IMR-90 (cell line): ENCODE measurements around the gene CORO7. TPM values are rescaled to one million over a fixed set of nuclear protein-coding genes. Genes with fewer than 3 reads are reported as not detected.
A peak's percentile ranks its signal among the peaks of the same experiment; 100 is the strongest.

Source experiments
- ATAC-seq: fragments of 200-7000 bp; cut with Tn5 transposase; 2 replicates; pipeline ENCODE4 v1.9.1; 2020; ENCODE audit warnings: low read depth, mild to moderate bottlenecking, moderate library complexity
- BruUV-seq: library from RNA; stranded (reverse); fragments of 400-500 nt; replicated peaks from 2 replicates; lab custom pipeline; 2021; lab: Mats Ljungman, UMichigan
- CTCF ChIA-PET: fragments of 300-600 bp; formaldehyde crosslinking; extraction: SDS; loops from one replicate; lab custom pipeline; 2021; ENCODE audit warnings: antibody characterized with exemption; lab: Yijun Ruan, JAX
- POLR2A ChIA-PET: fragments of 300-600 bp; sonication (Branson Sonifier 250); formaldehyde crosslinking; loops from one replicate; lab custom pipeline; 2022; ENCODE audit warnings: antibody characterized with exemption; ENCODE audit not compliant: unreplicated experiment; lab: Charles Lee
- DNase-seq: peaks from one replicate; pipeline ENCODE4 v3.0.0; 2013
- H2AFZ ChIP-seq: replicated peaks from 2 replicates; pipeline ENCODE3; 2013; ENCODE audit warnings: low read length, mild to moderate bottlenecking; ENCODE audit not compliant: poor library complexity
- H2AK5ac ChIP-seq: 2 replicates; pipeline ENCODE4 v1.6.1; 2013; ENCODE audit warnings: low read depth, low read length, inconsistent platforms
- H2AK9ac ChIP-seq: replicated peaks from 2 replicates; pipeline ENCODE3; 2013; ENCODE audit warnings: mild to moderate bottlenecking, low read depth, low read length, moderate library complexity; ENCODE audit not compliant: poor library complexity
- H2BK120ac ChIP-seq: 2 replicates; pipeline ENCODE4 v1.6.1; 2013; ENCODE audit warnings: low read depth, low read length, inconsistent platforms
- H2BK15ac ChIP-seq: 3 replicates; pipeline ENCODE4 v1.6.1; 2013; ENCODE audit warnings: low read depth, low read length, inconsistent platforms
- H2BK20ac ChIP-seq: 2 replicates; pipeline ENCODE4 v1.6.1; 2013; ENCODE audit warnings: low read depth, mild to moderate bottlenecking, inconsistent platforms, low read length, moderate library complexity
- H2BK5ac ChIP-seq: 2 replicates; pipeline ENCODE4 v1.6.1; 2013; ENCODE audit warnings: mild to moderate bottlenecking, low read depth, low read length, inconsistent platforms; ENCODE audit not compliant: poor library complexity, severe bottlenecking
- H3K14ac ChIP-seq: replicated peaks from 2 replicates; pipeline ENCODE4 v1.6.1; 2013; ENCODE audit warnings: low read depth, low read length, inconsistent platforms
- H3K18ac ChIP-seq: 2 replicates; pipeline ENCODE4 v1.6.1; 2013; ENCODE audit warnings: low read depth, low read length, control low read depth
- H3K23ac ChIP-seq: 2 replicates; pipeline ENCODE4 v1.6.1; 2013; ENCODE audit warnings: low read depth, low read length, inconsistent platforms
- H3K27ac ChIP-seq: 2 replicates; pipeline ENCODE4 v1.5.1; 2013; ENCODE audit warnings: mild to moderate bottlenecking, control low read depth, low read length; ENCODE audit not compliant: insufficient read depth
- H3K27me3 ChIP-seq: 2 replicates; pipeline ENCODE4 v1.6.1; 2013; ENCODE audit warnings: low read length; ENCODE audit not compliant: control insufficient read depth, insufficient read depth
- H3K36me3 ChIP-seq: 2 replicates; pipeline ENCODE4 v1.6.1; 2013; ENCODE audit warnings: low read length, mixed read lengths; ENCODE audit not compliant: control insufficient read depth, insufficient read depth
- H3K4ac ChIP-seq: 2 replicates; pipeline ENCODE4 v1.6.1; 2013; ENCODE audit warnings: low read depth, low read length, inconsistent platforms
- H3K4me1 ChIP-seq: 2 replicates; pipeline ENCODE4 v1.6.1; 2013; ENCODE audit warnings: low read length, mixed read lengths; ENCODE audit not compliant: control insufficient read depth, insufficient read depth
- H3K4me2 ChIP-seq: 2 replicates; pipeline ENCODE4 v1.6.1; 2013; ENCODE audit warnings: low read depth, mild to moderate bottlenecking, control low read depth, low read length, moderate library complexity
- H3K4me3 ChIP-seq: 2 replicates; pipeline ENCODE4 v1.5.1; 2013; ENCODE audit warnings: low read depth, mild to moderate bottlenecking, control low read depth, low read length, moderate library complexity; ENCODE audit not compliant: insufficient read depth
- H3K56ac ChIP-seq: 2 replicates; pipeline ENCODE4 v1.6.1; 2013; ENCODE audit warnings: low read length, inconsistent platforms; ENCODE audit not compliant: insufficient read depth; ENCODE audit errors: extremely low read depth
- H3K79me1 ChIP-seq, 2 experiments: 2 replicates each; pipeline ENCODE4 v1.6.1; 2013; ENCODE audit warnings: low read length in 2 of 2, inconsistent platforms in 1 of 2, low read depth in 1 of 2
- H3K9ac ChIP-seq: 2 replicates; pipeline ENCODE4 v1.6.1; 2013; ENCODE audit warnings: low read depth, low read length, control low read depth
- H3K9me1 ChIP-seq: 2 replicates; pipeline ENCODE4 v1.6.1; 2013; ENCODE audit warnings: low read length, inconsistent platforms; ENCODE audit not compliant: insufficient read depth
- H3K9me3 ChIP-seq: 2 replicates; pipeline ENCODE4 v1.6.1; 2013; ENCODE audit warnings: low read length; ENCODE audit not compliant: control insufficient read depth, insufficient read depth
- H4K20me1 ChIP-seq: 2 replicates; pipeline ENCODE4 v1.6.1; 2013; ENCODE audit warnings: low read length, inconsistent platforms; ENCODE audit not compliant: insufficient read depth
- H4K5ac ChIP-seq: 2 replicates; pipeline ENCODE4 v1.6.1; 2013; ENCODE audit warnings: mild to moderate bottlenecking, low read depth, low read length, control low read depth
- H4K8ac ChIP-seq, 2 experiments: 2 replicates each; pipeline ENCODE4 v1.6.1; 2013; ENCODE audit warnings: low read depth in 2 of 2, low read length in 2 of 2, control low read depth in 1 of 2, inconsistent platforms in 1 of 2
- H4K91ac ChIP-seq: 2 replicates; pipeline ENCODE4 v1.6.1; 2013; ENCODE audit warnings: low read depth, low read length, inconsistent platforms; ENCODE audit not compliant: insufficient read depth
- CHD1 ChIP-seq: IDR thresholded peaks from 2 replicates; pipeline ENCODE4 v1.6.1; 2012; ENCODE audit warnings: low read depth, low read length, improper control_type of control experiment
- POLR2A ChIP-seq: IDR thresholded peaks from 2 replicates; pipeline ENCODE4 v1.6.1; 2012; ENCODE audit warnings: mild to moderate bottlenecking, low read depth, low read length
- SMC3 ChIP-seq: fragments of 150-350 bp; IDR thresholded peaks from 2 replicates; pipeline ENCODE4 v1.6.1; 2016; ENCODE audit warnings: low read depth, mild to moderate bottlenecking, antibody characterized with exemption, low read length, moderate library complexity
- WGBS, 2 experiments: methylation state at CpG; one replicate each; pipeline versions ENCODE4 v1.1.5 to v1.1.7; 2013; ENCODE audit warnings: missing lambda C conversion rate in 2 of 2; ENCODE audit not compliant: insufficient read length in 1 of 2; ENCODE audit errors: extremely low coverage in 2 of 2; 5-methylcytosine and 5-hydroxymethylcytosine counted together
- dilution Hi-C: fragments of 300-500 bp; cut with HindIII; formaldehyde crosslinking; loops from one replicate; pipeline ENCODE4 v1.14.3; 2018; ENCODE audit warnings: low sequenced_read_pairs; ENCODE audit not compliant: unreplicated experiment
- in situ Hi-C: fragments of 300-500 bp; cut with MboI; formaldehyde crosslinking; loops from 3 replicates; pipeline ENCODE4 v1.14.3; 2019; ENCODE audit warnings: low sequenced_read_pairs, inconsistent platforms, mixed read lengths
- intact Hi-C: fragments of 100-400 bp; cut with micrococcal nuclease; formaldehyde crosslinking; loops from 2 replicates; pipeline ENCODE4 v1.10.0; 2022
- polyA plus RNA-seq, 3 experiments: library from polyadenylated mRNA; depleted of rRNA; stranded (reverse); fragments of >200 nt; gene quantifications; 2 replicates each; pipeline ENCODE4 v1.2.3, GENCODE V29; 2012; ENCODE audit warnings: low replicate concordance in 1 of 3
- total RNA-seq: library from RNA; depleted of rRNA; stranded (reverse); fragments of >200 nt; gene quantifications from 2 replicates; pipeline ENCODE4 v1.2.3, GENCODE V29; 2012

CORO7 gene
- total and polyA plus RNA-seq, 2 of the 4 experiments (the other 2 are of a cell fraction): 6.3 to 26.7 TPM

DNA sequence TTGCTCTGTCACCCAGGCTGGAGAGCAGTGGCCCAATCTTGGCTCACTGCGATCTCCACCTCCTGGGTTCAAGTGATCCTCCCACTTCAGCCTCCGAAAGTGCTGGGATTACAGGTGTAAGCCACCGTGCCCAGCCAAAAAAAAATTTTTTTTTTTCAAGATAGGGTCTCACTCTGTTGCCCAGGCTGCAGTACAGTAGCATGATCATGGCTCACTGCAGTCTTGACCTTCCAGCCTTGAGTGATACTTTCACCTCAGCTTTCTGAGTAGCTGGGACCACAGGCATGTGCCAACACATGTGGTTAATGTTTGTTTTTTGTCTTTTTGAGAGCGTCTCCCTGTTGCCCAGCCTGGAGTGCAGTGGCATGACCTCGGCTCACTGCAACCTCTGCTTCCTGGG, 63.6 kb downstream of the CORO7 start:
- ATAC-seq: no peak

More for the DNA sequence above, 63.6 kb downstream of the CORO7 start:
- intact Hi-C loops (no loop called here), dilution Hi-C loops (no loop called here), in situ Hi-C loops (no loop called here)
- no peak overlapping the region for H3K56ac ChIP-seq
- no peak overlapping the region for H2BK15ac ChIP-seq
- H2BK20ac ChIP-seq: 0 out of 2 replicates have a peak overlapping the region, but pooled peaks have one; percentile 6
- no peak overlapping the region for H4K91ac ChIP-seq
- H3K23ac ChIP-seq: peak overlapping the region; percentile 63; the same call in 1 of the 2 replicates
- H3K4me3 ChIP-seq: no peak overlapping the region
- H3K4me1 ChIP-seq: peaks cover 5% of the 10 kb centered on the region
- no peak overlapping the region; the same call in 1 of the 2 replicates for H3K4ac ChIP-seq
- ChIA-PET POLR2A (no interaction called here), CTCF (interaction anchor here (0.6 to 2.6 kb wide), 2 partner anchors 49 to 306 kb away, joined by 3 to 12 read pairs; no protein-coding TSS in a partner anchor)
- H3K27me3 ChIP-seq: no peaks in the 10 kb centered on the region
- no peak overlapping the region for H3K18ac ChIP-seq
- H4K5ac ChIP-seq: no peak overlapping the region
- H3K36me3 ChIP-seq: no peaks in the 10 kb centered on the region; the same call in 1 of the 2 replicates
- no peak overlapping the region for H2AK9ac ChIP-seq
- no peak overlapping the region for H4K8ac ChIP-seq
- H3K27ac ChIP-seq: no peak overlapping the region
- DNase-seq: no peak
- H4K20me1 ChIP-seq: peaks cover 15% of the 10 kb centered on the region
- no TSS peak for BruUV-seq
- no peak overlapping the region for H2BK5ac ChIP-seq
- no peak overlapping the region; the same call in 1 of the 2 replicates for H2AK5ac ChIP-seq
- no peak overlapping the region for H2BK120ac ChIP-seq
- H3K9me3 ChIP-seq: no peaks in the 10 kb centered on the region
- 0 out of 2 replicates have a peak, but pooled peaks cover 8% of the 10 kb centered on the region for H3K9me1 ChIP-seq
- H2AFZ ChIP-seq: no peak overlapping the region
- peaks cover 12 to 26% of the 10 kb centered on the region in 2 experiments; a peak in 3 of 4 replicates for H3K79me1 ChIP-seq
- TF ChIP-seq POLR2A (no peak), SMC3 (no peak), CHD1 (no peak)
- no peak overlapping the region for H3K4me2 ChIP-seq
- 100% methylated on average over 3 of the region's 5 CpGs; no CpG with 5 or more reads in 1 of the 2 experiments for whole genome bisulfite sequencing, 2 experiments
- no peak overlapping the region for H3K9ac ChIP-seq
- no peak overlapping the region for H3K14ac ChIP-seq
